Right renal cortex interstitium (tissue), 3 donors: ENCODE data around the gene PRRC1. TPM values are rescaled to one million over a fixed set of nuclear protein-coding genes. Genes with fewer than 3 reads are reported as not detected.

ENCODE experiments used
- DNase-seq, 3 donors: peaks; one replicate each; pipeline ENCODE4 v3.0.0-alpha.2; 2013; ENCODE audit warnings: low read depth in 3 of 3, low spot score in 2 of 3
- polyA plus RNA-seq, 3 donors: library from polyadenylated mRNA; unstranded; fragments of 120-200 nt; gene quantifications; one replicate each; pipeline ENCODE4 v1.2.1, GENCODE V29; 2013; ENCODE audit not compliant: insufficient read length in 3 of 3

Gene PRRC1
- 10 to 100 TPM; 82.7 to 95.8 (median 87.9) TPM for polyA plus RNA-seq

DNA sequence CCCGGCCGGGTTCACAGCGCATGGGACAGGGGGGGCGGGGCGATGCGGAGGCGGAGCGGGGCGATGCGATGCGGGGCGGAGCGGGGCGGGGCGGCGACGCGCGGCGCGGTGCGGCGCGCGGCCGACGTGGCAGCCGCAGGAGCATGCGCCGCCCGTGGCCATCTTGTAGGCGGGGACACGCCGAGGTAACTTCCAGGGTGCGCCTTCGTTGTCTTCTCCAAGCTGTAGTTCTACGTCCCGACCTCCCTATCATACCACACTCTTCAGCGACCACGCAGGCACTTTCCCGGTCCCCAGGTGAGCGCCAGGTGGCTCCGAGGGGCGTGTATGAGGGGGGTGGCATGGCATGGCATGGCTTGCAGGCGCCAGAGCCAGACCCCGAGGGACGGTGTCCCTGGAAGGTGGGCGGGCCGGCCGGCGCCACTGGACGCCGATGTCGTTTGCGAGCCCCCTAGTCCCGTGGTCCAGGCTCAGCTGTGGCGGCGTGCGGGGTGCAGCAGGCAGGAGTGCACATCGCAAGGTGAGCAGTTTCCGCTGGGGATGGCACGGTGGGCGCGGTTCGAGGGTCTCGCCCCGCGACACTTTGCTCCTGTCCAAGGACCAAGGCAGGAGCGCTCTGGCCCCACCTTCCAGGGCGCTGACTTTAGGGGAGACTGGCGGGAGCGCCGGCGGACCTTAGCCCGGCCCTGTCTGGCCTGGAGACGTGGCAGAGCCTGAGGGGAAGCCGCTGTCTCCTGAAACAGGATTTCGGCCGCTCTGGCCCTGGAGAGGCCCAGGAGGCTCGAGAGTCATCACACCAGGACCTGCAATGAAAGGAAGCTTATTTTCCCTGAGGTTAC is at the start of gene PRRC1:
PRRC1 (plus strand) TSS at position 161 of the 839 bp plus-strand sequence. CDS start 5,840 bp downstream, outside the sequence.
- DNase-seq, result peak; percentile 58 to 67 (median 58)

DNA sequence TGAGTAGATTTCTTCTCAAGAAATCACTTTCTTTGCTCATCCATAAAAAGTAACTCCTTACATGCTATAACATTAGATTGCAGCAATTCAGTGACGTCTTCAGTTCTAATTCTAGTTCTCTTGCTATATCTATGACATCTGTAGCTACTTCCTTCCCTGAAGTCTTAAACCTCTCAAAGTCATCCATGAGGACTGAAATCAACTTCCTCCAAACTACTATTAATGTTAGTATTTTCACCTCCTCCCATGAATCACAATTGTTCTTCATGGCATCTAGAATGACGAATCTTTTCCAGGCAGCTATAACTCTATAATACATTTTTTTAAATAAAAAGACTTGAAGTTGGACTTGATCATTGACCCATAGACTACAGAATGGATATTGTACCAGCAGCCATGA is 46.2 kb upstream of the PRRC1 start:
- no peak for DNase-seq

DNA sequence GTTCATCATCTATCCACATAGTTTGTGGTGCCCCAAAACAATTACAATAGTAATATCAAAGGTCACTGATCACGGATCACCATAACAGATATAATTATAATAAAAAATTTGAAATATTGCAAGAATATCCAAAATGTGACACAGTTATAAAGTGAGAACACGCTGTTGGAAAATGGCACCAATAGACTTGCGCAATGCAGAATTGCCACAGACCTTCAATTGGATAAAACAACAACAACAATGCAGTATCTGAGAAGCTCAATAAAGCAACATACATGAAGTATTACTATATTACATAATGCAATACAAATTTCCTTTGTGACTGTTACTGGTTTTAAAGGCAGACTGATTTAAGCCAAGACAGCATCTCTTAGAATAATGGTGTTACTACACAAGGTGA is 44.7 kb upstream of the PRRC1 start:
- no peak for DNase-seq

DNA sequence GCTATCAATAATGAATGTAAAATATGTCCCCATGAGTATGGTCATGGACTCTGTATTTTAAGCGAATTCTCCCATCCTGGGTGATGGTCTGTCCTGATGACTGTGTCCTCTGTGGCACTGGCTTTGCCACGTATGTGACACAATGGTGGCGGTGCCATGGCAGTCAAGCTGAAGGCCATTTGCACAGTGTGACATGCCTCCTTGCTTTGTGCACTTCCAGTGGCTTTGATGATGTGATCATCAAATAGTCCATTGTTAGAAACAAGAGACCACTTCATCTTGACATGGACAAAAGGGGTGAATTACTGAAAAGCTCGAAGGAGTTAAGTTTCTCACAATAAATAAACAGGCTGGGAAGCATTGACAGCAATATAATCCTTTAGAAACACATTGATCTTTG is 31.0 kb upstream of the PRRC1 start:
- no peak for DNase-seq

DNA sequence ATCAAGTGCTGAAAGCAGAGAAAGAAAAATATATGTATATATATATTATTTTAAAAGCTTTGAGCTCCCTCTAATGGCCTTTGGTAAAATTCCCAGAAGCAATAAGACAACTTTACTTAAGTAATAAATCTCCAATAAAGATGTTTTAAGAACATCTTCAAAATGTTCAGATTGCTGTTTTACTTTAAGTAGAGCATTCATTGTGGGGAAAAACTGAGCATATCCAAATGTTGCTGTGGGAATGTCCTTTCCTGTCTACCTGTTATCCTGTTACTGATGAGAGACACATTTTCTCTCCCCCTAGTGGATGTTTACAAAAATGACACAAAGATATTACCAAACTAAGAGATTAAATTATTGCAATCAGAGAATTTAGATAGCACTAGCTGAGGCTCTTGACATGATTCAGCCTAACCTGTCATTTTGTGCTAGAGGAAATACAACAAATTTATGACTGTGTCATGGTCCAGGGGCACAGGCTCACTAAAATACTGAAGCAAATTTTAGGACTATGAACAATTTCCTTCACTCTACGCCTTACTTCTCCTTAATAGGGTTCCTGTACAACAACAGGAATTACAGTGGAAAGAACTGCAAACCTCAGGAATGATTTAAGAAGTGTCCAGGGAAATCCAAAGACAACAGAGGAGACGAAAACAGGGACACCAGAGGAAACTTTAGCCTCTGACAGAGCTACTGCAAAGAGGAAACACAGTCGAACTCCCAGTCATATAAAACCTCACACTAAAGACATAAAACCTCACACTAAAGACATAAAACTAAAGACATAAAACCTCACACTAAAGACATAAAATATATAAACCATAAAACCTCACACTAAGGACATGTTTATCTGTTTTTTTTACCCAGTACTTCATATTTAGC is 24.3 kb upstream of the PRRC1 start:
- DNase-seq, result peak; percentile 47 to 71 (median 55)

DNA sequence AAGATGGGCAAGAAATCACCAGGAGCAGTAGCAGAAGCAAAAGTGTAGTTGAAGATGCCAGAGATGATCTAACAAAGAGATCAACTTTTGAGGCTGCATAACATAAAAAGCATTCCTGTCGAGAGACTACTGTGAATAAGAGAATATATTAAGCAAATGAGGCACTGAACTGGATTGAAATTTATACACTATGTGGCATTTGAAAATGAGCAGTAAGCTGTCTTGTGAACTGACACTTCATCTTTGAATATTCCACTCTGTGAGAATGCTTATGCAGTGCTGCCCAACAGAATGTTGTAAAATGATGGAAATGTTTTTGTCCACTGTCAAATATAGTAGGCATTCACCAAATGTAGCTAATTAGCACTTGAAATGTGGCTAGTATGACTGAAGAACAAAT is 18.9 kb upstream of the PRRC1 start:
- DNase-seq, result no peak

DNA sequence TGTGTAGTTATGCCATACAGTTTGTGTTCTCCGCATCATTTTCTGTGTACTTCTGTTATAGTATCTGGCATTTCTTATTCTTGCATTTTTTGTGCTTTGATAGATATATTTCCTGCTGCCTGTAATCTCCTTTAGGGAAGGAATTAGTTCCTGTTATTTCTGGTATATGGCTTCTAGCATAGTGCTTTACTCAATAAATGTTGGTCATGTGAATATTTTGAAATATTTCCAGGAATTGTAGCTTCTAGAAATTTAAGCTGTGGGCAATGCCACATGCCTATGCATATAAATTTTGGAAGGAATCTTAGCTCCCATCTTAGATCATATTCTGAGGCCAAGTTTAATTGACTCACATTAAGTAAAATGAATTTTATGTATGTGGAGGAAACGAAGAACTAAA is 11.5 kb upstream of the PRRC1 start:
- no peak for DNase-seq

DNA sequence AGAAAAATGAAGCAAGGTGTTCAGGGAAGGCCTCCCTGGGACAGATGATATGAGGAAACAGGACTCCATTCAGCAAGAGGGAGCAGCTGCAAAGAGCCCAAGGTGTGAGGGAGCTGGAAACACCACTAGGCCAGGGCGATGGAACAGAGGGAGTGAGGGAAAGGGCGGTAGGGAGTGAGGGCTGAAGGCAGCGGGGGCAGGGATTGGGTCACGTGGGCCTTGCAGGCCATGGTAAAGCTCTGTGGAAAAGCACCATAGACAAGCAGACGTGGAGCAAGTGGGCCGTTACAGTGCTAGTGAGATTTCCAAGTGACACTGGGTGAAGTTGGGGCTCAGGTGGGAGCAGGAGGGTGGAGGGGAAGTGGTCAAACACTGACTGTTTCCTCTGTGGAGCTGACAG is 10.8 kb upstream of the PRRC1 start:
- DNase-seq, result no peak

DNA sequence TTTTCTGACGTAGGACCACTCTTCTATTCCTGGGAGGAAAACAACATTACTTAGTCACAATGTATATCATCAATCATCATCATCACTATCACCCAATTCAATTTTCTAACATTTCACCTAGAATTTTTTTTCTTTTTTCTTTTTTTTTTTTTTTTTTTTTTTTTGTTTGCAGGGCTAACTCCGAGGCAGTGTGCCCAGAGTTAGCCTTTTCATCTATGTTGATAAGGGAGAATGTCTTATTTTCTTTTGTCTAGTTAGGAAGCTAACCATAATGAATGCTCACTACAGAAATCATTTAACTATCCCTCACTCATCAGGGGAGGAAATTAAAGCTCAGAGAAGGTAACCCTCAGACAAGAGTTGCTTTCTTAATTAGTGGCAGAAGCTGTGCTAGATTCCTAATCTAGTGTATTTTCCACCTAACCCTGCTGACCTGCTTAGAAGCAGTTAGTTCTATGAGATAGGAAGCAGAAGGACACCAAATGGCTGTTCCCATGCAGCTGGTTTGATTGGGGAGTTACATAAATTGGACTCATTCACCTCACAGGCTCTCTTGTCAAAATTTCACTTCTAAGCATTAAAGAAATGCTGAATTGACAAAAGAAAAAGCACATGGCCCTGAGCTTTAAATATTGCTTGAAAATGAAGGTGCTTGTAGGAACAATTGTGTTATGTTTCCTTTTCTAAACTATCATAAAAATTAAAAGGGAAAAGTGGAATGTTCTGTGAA is 8.6 kb upstream of the PRRC1 start:
- DNase-seq, result no peak

DNA sequence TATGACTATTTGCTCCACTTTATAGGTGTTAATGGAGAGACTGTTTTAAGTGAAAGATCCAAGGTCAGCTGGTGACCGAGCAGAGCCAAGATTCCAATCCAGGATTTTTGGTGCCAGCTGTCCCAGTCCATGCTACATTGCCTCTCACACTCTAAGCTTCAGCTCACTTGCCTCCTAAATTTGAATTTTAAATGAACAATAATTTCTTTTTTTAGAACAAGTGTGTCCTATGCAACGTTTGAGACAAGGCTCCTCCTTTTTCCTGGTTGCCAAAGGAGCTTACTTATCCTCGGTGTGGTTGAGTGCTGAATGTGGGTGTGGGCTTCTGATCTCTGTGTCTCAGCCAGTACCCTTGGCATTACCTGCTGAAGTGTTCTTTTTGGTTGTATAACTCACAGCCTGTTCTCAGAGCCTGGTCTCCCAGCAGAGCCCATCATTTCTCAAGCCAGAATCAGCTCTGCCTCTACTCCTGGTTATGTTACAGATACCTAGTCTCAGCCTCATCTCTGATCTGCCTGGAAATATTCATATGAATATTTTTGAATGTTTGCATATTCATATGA is 4.0 kb upstream of the PRRC1 start:
- no peak for DNase-seq

DNA sequence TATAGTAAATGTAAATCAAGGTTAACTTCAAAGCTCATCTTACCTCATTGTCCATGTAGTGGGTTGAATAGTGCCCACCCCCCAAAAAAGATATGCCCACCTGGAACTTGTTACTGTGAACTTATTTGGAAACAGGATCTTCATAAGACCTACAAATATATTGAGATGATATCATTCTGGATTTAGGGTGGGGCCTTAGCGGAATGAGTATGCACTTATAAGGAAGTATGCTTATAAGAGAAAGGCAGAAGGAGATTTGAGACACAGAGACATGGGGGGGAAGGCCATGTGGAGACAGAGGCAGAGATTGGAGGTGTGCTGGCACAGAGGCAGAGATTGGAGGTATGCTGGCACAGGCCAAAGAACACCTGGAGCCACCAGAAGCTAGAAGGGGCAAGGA is 2.6 kb upstream of the PRRC1 start:
- DNase-seq, result no peak

DNA sequence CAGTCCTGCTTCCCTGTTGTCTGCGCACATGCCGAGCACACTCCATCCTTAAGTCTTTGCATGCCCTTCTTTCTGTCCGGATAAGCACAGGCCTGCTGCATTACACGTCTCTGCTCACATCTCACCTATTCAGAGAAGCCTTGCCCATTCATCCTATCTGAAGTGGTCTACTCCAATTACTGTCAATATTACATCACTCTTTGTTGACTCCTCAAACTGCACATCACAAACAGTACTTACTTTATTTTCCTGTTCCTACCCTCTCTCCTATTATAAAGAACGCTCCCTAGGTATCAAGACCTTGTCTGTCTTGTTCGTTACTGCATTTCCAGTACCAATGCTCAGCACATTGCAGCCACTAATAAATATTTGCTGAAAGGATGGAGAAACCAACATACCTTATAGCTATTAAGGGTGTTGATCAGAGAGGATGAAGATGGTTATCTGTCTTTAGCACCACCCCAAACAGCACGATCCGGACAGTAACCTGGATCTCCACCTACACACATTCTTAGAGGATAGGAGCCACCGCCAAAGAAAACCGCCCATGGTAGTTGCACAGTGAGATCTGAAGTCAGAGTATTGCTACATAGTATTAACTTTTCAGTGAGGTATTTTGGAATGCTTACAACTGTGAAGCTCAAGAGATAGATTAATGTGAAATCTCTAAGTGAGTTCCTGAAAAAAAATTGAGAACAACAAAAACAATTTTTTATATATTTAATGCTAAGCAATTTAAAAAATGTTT is 1.6 kb upstream of the PRRC1 start:
- no peak for DNase-seq

DNA sequence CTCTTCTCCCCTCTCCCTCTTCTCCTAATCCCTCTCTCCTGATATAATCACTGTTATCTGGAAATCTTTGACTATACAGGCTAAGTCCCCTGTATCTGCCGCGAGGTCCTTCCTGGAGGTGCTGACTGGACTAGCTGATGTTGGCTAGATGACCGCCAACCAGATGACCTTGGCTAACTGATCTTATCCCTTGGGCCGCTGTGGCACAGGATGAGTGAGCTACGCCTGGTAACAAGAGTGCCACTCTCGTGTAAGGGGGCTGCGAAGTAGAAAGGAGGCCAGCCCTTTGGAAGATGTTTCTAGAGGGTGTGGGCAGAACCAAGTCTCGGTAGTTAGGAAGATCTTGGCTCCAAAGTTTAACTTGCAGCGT is 345 bp upstream of the PRRC1 start:
- DNase-seq, result peak in 2 of 3 donors; percentile 5 to 7

DNA sequence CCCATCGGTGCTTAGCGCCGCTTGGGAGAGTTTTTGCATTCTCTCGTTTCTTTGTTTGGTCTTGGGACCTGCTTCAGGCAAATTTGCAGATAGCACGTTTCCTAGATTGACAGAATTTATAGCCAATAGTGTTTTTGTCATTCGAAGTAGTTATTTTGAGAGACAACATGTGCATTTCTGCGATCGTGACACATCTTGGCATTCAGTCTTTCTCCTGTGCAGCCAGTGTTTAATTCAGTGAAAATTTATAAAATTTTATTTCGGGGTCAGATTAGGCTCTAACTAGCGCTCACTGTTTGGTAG is 830 bp downstream of the PRRC1 start:
- DNase-seq, result peak in 2 of 3 donors; percentile 24 to 44

DNA sequence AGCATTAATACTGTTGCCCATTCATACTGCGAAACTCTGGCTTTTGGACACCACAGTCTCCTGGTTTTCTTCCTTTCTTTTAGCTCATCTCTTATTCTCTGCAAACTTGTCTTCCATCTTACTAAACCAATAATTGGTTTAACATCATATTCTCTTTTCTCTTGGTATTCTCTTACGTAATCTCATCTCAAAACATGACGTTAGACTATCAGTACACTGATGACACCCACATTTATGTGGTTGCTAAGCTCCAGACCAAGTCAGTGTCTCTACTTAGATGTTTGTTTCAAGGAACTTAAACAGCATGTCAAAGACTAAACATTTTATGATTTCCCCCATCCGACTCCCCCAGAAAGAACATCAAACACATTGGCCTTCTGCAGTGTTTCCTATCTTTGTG is 2.1 kb downstream of the PRRC1 start:
- no peak for DNase-seq

DNA sequence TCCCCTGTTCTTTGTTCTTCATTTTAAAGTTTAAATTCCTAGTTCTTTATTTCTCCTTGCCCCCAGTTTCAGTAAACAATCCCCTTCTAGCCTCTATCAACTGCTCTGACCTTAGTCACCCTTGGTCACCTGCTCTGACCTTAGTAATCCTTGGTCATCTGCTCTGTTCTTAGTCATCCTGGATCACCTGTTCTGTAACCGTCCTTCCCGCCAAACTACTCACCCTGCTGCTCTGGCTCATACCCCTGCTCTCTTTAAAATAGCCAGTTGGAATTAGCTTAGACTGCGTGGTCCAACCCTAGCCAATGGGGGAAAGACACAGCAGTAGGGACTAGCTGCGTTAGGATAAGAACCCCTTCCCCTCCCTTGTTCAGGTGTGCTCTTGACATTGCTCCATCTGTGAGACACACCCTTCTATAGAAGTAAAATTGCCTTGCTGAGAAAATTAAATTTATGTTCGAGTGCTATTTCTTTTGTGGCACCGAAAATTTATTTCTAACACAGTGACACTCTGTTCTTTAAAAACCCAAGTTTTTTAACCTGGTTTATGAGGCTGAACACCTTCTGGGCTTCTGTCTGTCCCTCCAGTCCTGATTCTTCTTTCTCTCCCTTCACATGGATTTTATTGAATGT is 3.8 kb downstream of the PRRC1 start:
- no peak for DNase-seq

DNA sequence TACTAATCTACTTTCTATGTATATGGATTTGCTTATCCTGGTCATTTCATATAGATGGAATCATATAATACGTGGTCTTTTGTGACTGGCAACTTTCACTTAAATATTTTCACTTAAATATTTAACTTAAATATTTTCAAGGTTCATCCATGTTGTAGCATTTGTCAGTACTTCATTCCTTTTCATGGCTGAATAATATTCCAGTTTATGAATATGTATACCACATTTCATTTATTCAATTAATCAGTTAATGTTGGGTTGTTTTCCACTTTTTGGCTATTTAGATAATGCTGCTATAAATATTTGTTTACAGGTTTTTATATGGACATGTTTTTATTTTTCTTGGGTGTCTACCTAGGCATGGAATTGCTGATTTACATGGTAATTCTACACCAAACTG is 7.7 kb downstream of the PRRC1 start:
- no peak for DNase-seq

DNA sequence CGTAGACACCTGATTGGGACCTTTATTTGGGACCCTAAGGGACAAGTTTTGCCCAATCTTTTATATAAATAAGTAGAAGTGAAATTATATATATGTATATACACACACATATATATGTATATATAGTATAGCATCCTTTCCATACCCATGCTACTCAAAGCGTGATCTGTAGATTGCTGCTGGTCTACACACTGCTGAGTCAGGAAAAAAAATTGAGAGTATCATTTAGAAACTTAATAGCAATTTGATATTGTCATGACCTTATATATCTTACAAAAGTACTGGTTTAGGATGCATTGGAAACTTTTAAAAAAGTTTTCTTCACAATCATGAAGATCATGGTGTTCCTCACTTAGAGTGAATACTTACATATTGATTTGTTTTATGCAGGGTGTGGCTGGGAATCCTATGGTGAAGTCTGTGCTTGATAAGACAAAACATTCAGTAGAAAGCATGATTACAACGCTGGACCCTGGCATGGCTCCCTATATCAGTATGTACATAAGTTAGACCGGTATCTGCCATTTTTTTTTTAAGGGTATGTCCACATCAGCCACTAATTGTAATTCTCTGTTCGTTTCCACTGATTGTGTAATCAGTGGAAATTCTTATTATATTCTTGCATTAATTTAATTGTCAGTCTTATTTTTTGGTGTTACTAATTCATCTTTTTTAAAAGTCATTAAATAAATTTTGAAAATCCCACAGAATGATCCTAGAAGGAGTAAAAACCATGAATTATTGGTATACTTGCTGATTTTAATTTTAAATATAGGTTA is 12.7 kb downstream of the PRRC1 start:
- DNase-seq, result no peak

DNA sequence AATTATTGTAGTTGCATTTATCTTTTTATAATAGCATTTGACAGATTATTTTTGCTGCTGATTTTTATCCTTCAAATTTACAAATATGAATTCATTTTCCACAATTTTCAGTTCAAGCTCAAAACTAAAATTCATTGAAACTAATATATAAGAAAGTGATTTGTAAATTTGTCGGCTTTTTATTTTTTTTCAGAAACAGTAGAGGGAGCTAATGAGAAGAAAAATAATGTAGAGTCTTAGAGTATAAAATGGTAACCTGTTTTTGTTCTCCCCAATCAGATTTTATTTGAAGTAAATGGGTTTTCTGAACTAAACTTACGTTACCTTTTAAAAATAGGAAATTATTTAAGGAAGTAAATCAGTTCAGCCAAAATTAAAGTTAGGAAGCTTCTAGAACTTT is 19.2 kb downstream of the PRRC1 start:
- no peak for DNase-seq
